Loucy (cell line): ENCODE data around the gene HS3ST5.

ENCODE experiments used
- H2AFZ ChIP-seq: fragments of 200-600 bp; sonication (generic); 2 replicates; pipeline ENCODE4 v1.6.0; 2016; ENCODE audit warnings: antibody characterized with exemption, mild to moderate bottlenecking, low read length, moderate library complexity
- H3F3A ChIP-seq: fragments of 200-600 bp; 2 replicates; pipeline ENCODE4 v1.6.0; 2016; ENCODE audit warnings: antibody characterized with exemption, low read depth, mild to moderate bottlenecking
- H3K27me3 ChIP-seq: fragments of 200-600 bp; sonication (generic); 2 replicates; pipeline ENCODE4 v1.6.1; 2014; ENCODE audit warnings: low read length, mild to moderate bottlenecking; ENCODE audit not compliant: insufficient read depth, poor library complexity, severe bottlenecking
- H3K36me3 ChIP-seq: fragments of 200-600 bp; sonication (generic); 2 replicates; pipeline ENCODE4 v1.6.1; 2016; ENCODE audit warnings: low read length; ENCODE audit not compliant: insufficient read depth
- H3K4me1 ChIP-seq: fragments of 200-600 bp; sonication (generic); 2 replicates; pipeline ENCODE4 v1.5.1; 2014; ENCODE audit warnings: low read length, mild to moderate bottlenecking; ENCODE audit not compliant: insufficient read depth, poor library complexity, severe bottlenecking
- H3K4me2 ChIP-seq: fragments of 200-600 bp; sonication (generic); 2 replicates; pipeline ENCODE4 v1.6.0; 2014; ENCODE audit warnings: antibody characterized with exemption, low read length, low read depth, mild to moderate bottlenecking; ENCODE audit not compliant: poor library complexity, severe bottlenecking
- H3K4me3 ChIP-seq: fragments of 200-600 bp; sonication (generic); 2 replicates; pipeline ENCODE4 v1.5.1; 2014; ENCODE audit warnings: low read length, mild to moderate bottlenecking, mixed read lengths; ENCODE audit not compliant: poor library complexity, severe bottlenecking
- H3K79me2 ChIP-seq: fragments of 200-600 bp; sonication (generic); 2 replicates; pipeline ENCODE4 v1.6.1; 2014; ENCODE audit warnings: low read length; ENCODE audit not compliant: insufficient read depth
- H3K9ac ChIP-seq: fragments of 200-600 bp; sonication (generic); 2 replicates; pipeline ENCODE4 v1.6.0; 2014; ENCODE audit warnings: mild to moderate bottlenecking, low read depth, low read length, moderate library complexity; ENCODE audit not compliant: poor library complexity, severe bottlenecking
- H3K9me2 ChIP-seq: fragments of 200-600 bp; sonication (generic); replicated peaks from 2 replicates; pipeline ENCODE4 v1.6.1; 2016; ENCODE audit warnings: low read depth, low read length, mixed read lengths
- H3K9me3 ChIP-seq: fragments of 200-600 bp; sonication (generic); 2 replicates; pipeline ENCODE4 v1.6.1; 2014; ENCODE audit warnings: mild to moderate bottlenecking, antibody characterized with exemption, low read length, low read depth; ENCODE audit not compliant: insufficient read depth
- H4K20me1 ChIP-seq: fragments of 200-600 bp; sonication (generic); 2 replicates; pipeline ENCODE4 v1.6.0; 2014; ENCODE audit warnings: antibody characterized with exemption, low read length, mild to moderate bottlenecking; ENCODE audit not compliant: insufficient read depth, poor library complexity, severe bottlenecking
- EZH2phosphoT487 ChIP-seq: fragments of 200-600 bp; IDR thresholded peaks from 2 replicates; pipeline ENCODE4 v1.6.1; 2018; ENCODE audit warnings: antibody characterized with exemption, mild to moderate bottlenecking, moderate library complexity, borderline replicate concordance
- TF ChIP-seq, protein P1 (sequence below): fragments of 200-600 bp; sonication (generic); conservative IDR thresholded peaks from 2 replicates; pipeline ENCODE4 v1.5.1; 2014; ENCODE audit warnings: mild to moderate bottlenecking, antibody characterized with exemption, low read length

The HS3ST5 gene, protein sequence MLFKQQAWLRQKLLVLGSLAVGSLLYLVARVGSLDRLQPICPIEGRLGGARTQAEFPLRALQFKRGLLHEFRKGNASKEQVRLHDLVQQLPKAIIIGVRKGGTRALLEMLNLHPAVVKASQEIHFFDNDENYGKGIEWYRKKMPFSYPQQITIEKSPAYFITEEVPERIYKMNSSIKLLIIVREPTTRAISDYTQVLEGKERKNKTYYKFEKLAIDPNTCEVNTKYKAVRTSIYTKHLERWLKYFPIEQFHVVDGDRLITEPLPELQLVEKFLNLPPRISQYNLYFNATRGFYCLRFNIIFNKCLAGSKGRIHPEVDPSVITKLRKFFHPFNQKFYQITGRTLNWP

DNA sequence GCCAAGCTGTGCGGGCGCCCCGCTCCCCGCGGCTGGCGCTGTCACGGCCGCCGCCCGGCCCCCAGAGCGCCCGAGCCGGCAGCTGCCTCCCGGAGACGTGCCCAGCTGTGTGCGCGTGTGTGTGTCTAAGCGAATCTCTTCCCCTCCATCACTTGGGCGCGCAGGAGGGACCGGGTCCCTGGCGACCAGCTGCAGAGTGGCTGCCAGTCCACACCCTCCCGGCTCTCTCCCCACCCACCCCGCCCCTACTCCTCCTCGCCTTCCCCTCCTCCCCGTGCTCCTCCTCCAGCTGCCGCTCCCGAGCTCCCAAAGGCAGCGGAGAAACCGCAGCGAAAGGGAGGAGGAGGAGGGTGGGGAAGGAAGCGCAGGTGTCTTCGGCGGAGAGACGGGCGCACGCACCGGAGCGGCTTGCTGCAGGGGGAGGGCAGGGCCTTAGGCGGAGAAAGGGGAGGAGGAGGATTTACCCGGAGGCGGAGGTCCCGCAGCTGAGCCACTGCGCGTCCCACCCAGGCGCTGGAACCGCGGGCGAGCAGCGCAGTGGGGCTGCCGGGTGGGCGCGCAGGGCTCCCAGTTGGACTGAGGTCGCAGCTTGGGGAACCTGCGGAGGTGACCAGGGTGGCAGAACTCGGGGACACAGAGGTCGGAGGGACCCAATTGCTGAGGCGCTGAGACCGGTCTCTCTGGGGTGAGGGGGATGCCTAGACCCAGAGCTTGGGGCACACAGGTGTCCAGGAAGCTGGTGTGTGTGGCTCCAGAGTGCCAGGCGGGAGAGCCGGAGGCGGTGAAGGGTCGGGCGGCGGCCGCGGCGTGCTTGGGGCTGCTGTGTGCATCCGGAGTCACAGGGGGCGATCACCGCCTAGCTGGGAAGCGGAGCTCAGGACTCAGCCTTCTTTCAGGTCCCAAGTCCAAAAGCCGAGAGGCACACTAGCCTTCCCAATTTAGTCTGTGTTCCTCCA lies at the start of gene HS3ST5:
TSS of gene HS3ST5 (minus strand) at position 198 of the 956 bp plus-strand sequence. CDS start 280,178 bp downstream, outside the sequence.
- H3K27me3 ChIP-seq = no peaks in the 10 kb centered on the region
- H3K4me3 ChIP-seq = no peak within 1 kb of the TSS
- H3K9me2 ChIP-seq = no peaks in the 10 kb centered on the region
- H3F3A ChIP-seq = no peaks in the 10 kb centered on the region
- H3K4me2 ChIP-seq = no peak within 1 kb of the TSS
- H3K9ac ChIP-seq = no peak within 1 kb of the TSS
- no peaks in the 10 kb centered on the region for H4K20me1 ChIP-seq
- no peaks in the 10 kb centered on the region for H3K79me2 ChIP-seq
- H3K4me1 ChIP-seq = no peaks in the 10 kb centered on the region
- H3K9me3 ChIP-seq = no peaks in the 10 kb centered on the region
- H3K36me3 ChIP-seq = no peaks in the 10 kb centered on the region
- TF ChIP-seq, protein P1, sequence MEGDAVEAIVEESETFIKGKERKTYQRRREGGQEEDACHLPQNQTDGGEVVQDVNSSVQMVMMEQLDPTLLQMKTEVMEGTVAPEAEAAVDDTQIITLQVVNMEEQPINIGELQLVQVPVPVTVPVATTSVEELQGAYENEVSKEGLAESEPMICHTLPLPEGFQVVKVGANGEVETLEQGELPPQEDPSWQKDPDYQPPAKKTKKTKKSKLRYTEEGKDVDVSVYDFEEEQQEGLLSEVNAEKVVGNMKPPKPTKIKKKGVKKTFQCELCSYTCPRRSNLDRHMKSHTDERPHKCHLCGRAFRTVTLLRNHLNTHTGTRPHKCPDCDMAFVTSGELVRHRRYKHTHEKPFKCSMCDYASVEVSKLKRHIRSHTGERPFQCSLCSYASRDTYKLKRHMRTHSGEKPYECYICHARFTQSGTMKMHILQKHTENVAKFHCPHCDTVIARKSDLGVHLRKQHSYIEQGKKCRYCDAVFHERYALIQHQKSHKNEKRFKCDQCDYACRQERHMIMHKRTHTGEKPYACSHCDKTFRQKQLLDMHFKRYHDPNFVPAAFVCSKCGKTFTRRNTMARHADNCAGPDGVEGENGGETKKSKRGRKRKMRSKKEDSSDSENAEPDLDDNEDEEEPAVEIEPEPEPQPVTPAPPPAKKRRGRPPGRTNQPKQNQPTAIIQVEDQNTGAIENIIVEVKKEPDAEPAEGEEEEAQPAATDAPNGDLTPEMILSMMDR = no peak
- TF ChIP-seq EZH2phosphoT487 = no peak
- H2AFZ ChIP-seq = no peak within 1 kb of the TSS

GRCh38 chr6:114390176-114390575 lies 47.4 kb upstream of the HS3ST5 start:
- Histone ChIP-seq H3K4me2 (no peak overlapping the region), H3K9me2 (no peaks in the 10 kb centered on the region), H2AFZ (no peak overlapping the region), H3K9ac (no peak overlapping the region), H3K79me2 (no peaks in the 10 kb centered on the region), H3K4me1 (no peaks in the 10 kb centered on the region), H3K4me3 (no peak overlapping the region), H3K27me3 (no peaks in the 10 kb centered on the region), H3F3A (no peaks in the 10 kb centered on the region), H4K20me1 (no peaks in the 10 kb centered on the region), H3K9me3 (no peaks in the 10 kb centered on the region), H3K36me3 (no peaks in the 10 kb centered on the region)
- TF ChIP-seq EZH2phosphoT487 = no peak
- TF ChIP-seq, protein P1 = no peak

DNA sequence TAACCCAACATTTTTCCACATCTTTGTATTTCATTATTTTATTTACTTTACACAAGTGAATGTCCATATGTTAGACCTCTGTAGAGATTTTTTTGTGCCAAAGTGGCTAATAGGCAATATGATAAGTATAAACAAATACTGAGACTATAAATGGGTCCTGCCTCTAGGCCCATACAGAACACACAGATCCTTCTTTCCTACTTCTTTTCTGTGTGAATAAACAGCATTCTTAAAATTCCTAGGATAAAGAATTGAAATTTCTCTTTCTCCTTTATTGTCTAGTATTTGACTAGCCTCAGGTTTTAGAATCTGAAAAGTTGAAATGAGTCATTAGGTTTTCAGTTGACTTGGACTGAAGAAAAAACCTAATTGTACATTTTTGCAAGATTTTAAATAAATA lies 46.3 kb upstream of the HS3ST5 start:
- no peak overlapping the region for H3K9ac ChIP-seq
- H3K27me3 ChIP-seq = no peaks in the 10 kb centered on the region
- H3K4me2 ChIP-seq = no peak overlapping the region
- TF ChIP-seq, protein P1 = no peak
- TF ChIP-seq EZH2phosphoT487 = no peak
- no peaks in the 10 kb centered on the region for H3F3A ChIP-seq
- H3K79me2 ChIP-seq = no peaks in the 10 kb centered on the region
- H4K20me1 ChIP-seq = no peaks in the 10 kb centered on the region
- H3K4me1 ChIP-seq = no peaks in the 10 kb centered on the region
- H3K9me3 ChIP-seq = no peaks in the 10 kb centered on the region
- no peaks in the 10 kb centered on the region for H3K9me2 ChIP-seq
- H3K36me3 ChIP-seq = no peaks in the 10 kb centered on the region
- no peak overlapping the region for H2AFZ ChIP-seq
- no peak overlapping the region for H3K4me3 ChIP-seq
